Smooth muscle cell (in vitro differentiated cells): ENCODE results near the gene CRACR2B. TPM values are rescaled to one million over a fixed set of nuclear protein-coding genes. Genes with fewer than 3 reads are reported as not detected.

Source experiments
- DNase-seq: peaks from one replicate; lab custom pipeline; 2025; ENCODE audit not compliant: unreplicated experiment; lab: John Stamatoyannopoulos, UW
- H2AFZ ChIP-seq: fragments of 200-600 bp; sonication (generic); 2 replicates; pipeline ENCODE4 v1.6.0; 2016; ENCODE audit warnings: antibody characterized with exemption, low read depth, mild to moderate bottlenecking
- H3F3A ChIP-seq: fragments of 200-600 bp; sonication (generic); 2 replicates; pipeline ENCODE4 v1.6.0; 2017; ENCODE audit warnings: antibody characterized with exemption, low read depth
- H3K27ac ChIP-seq: fragments of 200-600 bp; sonication (generic); 2 replicates; pipeline ENCODE4 v1.5.1; 2016; ENCODE audit warnings: low read depth, mild to moderate bottlenecking
- H3K27me3 ChIP-seq: fragments of 200-600 bp; sonication (generic); 2 replicates; pipeline ENCODE4 v1.6.1; 2016; ENCODE audit warnings: low read depth, mild to moderate bottlenecking
- H3K36me3 ChIP-seq: fragments of 200-600 bp; sonication (generic); 2 replicates; pipeline ENCODE4 v1.5.1; 2016; ENCODE audit warnings: low read depth
- H3K4me1 ChIP-seq: fragments of 200-600 bp; sonication (generic); 2 replicates; pipeline ENCODE4 v1.5.1; 2016; ENCODE audit warnings: low read depth
- H3K4me2 ChIP-seq: fragments of 200-600 bp; sonication (generic); 2 replicates; pipeline ENCODE4 v1.6.0; 2016; ENCODE audit warnings: mild to moderate bottlenecking
- H3K4me3 ChIP-seq: fragments of 200-600 bp; sonication (generic); 2 replicates; pipeline ENCODE4 v1.5.1; 2016; ENCODE audit warnings: mild to moderate bottlenecking
- H3K79me2 ChIP-seq: fragments of 200-600 bp; sonication (generic); 2 replicates; pipeline ENCODE4 v1.6.0; 2016; ENCODE audit warnings: low read depth, mild to moderate bottlenecking
- H3K9ac ChIP-seq: fragments of 200-600 bp; sonication (generic); 2 replicates; pipeline ENCODE4 v1.6.0; 2016; ENCODE audit warnings: low read depth
- H3K9me3 ChIP-seq: fragments of 200-600 bp; sonication (generic); replicated peaks from 2 replicates; pipeline ENCODE4 v1.5.1; 2016; ENCODE audit warnings: low read depth
- H4K20me1 ChIP-seq: fragments of 200-600 bp; sonication (generic); 2 replicates; pipeline ENCODE4 v1.6.0; 2016; ENCODE audit warnings: low read depth
- CTCF ChIP-seq: fragments of 200-600 bp; sonication (generic); IDR thresholded peaks from 2 replicates; pipeline ENCODE4 v1.5.1; 2017; ENCODE audit warnings: borderline replicate concordance, mild to moderate bottlenecking, antibody characterized with exemption; ENCODE audit not compliant: insufficient read depth, poor library complexity, severe bottlenecking
- WGBS: methylation state at CpG from one replicate; pipeline ENCODE4 v1.1.7; 2016; ENCODE audit warnings: low lambda C conversion rate; 5-methylcytosine and 5-hydroxymethylcytosine counted together
- polyA plus RNA-seq: library from polyadenylated mRNA; unstranded; fragments of >200 nt; fragmentation: Nextera tagmentation; extraction: Ambion mirVana; gene quantifications from 2 replicates; pipeline ENCODE4 v1.2.1, GENCODE V29; 2016
- total RNA-seq: library from RNA; depleted of rRNA; stranded (reverse); fragments of >200 nt; gene quantifications from 2 replicates; pipeline ENCODE4 v1.2.3, GENCODE V29; 2014

The CRACR2B gene
- total and polyA plus RNA-seq, 2 experiments from 2014 or later = 0.10 to 0.36 TPM

DNA sequence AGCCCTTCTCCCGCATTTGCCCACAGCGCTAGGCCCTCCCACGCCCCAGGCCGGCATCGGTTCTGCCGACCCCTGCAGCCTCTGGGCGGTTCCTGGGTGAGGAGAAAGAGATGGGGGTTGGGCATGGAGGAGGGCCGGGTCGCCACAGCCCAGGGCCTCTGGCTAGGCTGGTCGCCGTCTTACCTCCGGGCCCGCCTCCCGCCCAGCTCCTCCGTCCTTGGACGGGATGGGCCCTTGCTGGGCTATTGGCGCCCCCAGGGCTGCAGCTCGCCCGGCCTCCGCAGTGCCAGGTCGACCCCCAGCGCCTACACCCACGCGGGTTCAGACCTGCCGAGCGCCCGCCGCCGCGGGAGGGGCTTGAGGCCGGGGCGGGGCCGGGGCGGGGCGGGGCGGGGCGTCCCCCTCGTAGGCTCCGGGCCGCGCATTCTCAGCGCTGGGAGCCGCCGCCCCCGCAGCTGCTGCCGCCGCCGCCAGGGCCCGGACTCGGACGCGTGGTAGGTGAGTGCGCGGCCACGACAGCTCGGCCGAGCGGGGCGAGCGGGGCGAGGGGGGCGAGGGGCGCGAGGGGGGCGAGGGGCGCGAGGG lies 4.9 kb downstream of the CRACR2B start, which contains the start of gene CD151:
Gene CD151 (plus strand): TSS at position 424 of the 585 bp plus-strand sequence. CDS start 3,118 bp downstream, outside the sequence.
- Histone ChIP-seq H3K27me3 (peaks cover 38% of the 10 kb centered on the region), H3K4me2 (peak within 1 kb of the TSS; percentile 97), H2AFZ (no peak within 1 kb of the TSS), H3K4me1 (peaks cover 41% of the 10 kb centered on the region), H3K9ac (peak within 1 kb of the TSS; percentile 92), H3K9me3 (no peaks in the 10 kb centered on the region), H3K36me3 (no peaks in the 10 kb centered on the region), H3F3A (peaks cover 14% of the 10 kb centered on the region), H3K4me3 (peak within 1 kb of the TSS; percentile 73), H3K27ac (peak within 1 kb of the TSS; percentile 90), H3K79me2 (peaks cover 28% of the 10 kb centered on the region), H4K20me1 (peaks cover 70% of the 10 kb centered on the region)
- TF ChIP-seq CTCF = no peak
- DNase-seq = peak; percentile 70
- 1% methylated on average over 23 of the region's 67 CpGs for WGBS

DNA sequence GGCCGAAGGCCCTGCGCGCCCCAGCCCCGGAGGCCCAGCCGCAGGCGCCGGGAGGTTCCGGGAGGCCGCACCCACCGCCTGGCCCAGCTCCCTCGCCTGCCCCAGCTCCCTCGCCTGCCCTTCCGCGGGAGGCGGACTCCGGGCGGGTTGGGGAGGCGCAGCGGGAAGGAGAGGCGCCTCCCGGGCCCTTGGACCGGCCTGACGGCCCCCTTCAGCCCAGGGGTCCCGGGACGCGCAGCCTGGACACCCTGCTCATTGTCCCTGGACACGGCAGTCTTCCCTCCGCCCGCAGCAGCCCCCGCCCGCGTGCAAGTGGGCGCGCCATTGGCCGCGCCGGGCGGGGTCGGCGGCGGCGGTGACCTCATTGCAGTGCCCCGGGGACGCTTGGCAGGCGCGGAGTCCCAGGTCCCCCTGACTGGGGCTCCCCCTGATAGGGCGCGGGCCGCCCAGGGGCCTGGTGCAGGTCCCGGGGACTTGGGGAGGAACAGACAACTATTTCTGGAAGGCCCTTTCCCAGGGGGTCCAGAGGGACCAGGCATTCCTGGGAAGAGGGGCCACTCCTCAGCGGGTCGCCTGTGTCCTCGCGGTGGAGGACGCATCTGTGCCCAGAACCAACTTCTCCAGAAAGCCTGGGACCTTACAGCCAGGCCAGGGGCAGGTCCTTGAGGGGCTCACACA lies 5.5 kb downstream of the CRACR2B start:
- H3K9me3 ChIP-seq = no peaks in the 10 kb centered on the region
- peak overlapping the region; percentile 73 for H3K4me3 ChIP-seq
- H2AFZ ChIP-seq = no peak overlapping the region
- peak overlapping the region; percentile 90 for H3K27ac ChIP-seq
- TF ChIP-seq CTCF = no peak
- no peaks in the 10 kb centered on the region for H3K36me3 ChIP-seq
- peak overlapping the region; percentile 97 for H3K4me2 ChIP-seq
- H3F3A ChIP-seq = peaks cover 18% of the 10 kb centered on the region
- peaks cover 28% of the 10 kb centered on the region for H3K79me2 ChIP-seq
- under 1% methylated on average over 33 of the region's 55 CpGs for WGBS
- peaks cover 38% of the 10 kb centered on the region for H3K4me1 ChIP-seq
- peak; percentile 71 for DNase-seq
- peaks cover 74% of the 10 kb centered on the region for H4K20me1 ChIP-seq
- H3K27me3 ChIP-seq = peaks cover 31% of the 10 kb centered on the region
- H3K9ac ChIP-seq = peak overlapping the region; percentile 92

GRCh38 chr11:833849-834311 lies 6.2 kb downstream of the CRACR2B start:
- Histone ChIP-seq H3K27me3 (peaks cover 25% of the 10 kb centered on the region), H3K4me2 (peak overlapping the region; percentile 97), H3F3A (peaks cover 18% of the 10 kb centered on the region), H3K4me3 (peak overlapping the region; percentile 73), H2AFZ (no peak overlapping the region), H3K79me2 (peaks cover 28% of the 10 kb centered on the region), H3K36me3 (no peaks in the 10 kb centered on the region), H3K27ac (peak overlapping the region; percentile 90), H3K4me1 (peaks cover 35% of the 10 kb centered on the region), H3K9me3 (no peaks in the 10 kb centered on the region), H3K9ac (peak overlapping the region; percentile 92), H4K20me1 (peaks cover 74% of the 10 kb centered on the region)
- TF ChIP-seq CTCF = no peak
- WGBS = 36% methylated on average over 9 of the region's 9 CpGs
- DNase-seq = no peak
